Mesodermal cell (in vitro differentiated cells): ENCODE results near the gene RNPEPL1.

Source experiments
- H3K27ac ChIP-seq: 2 replicates; pipeline ENCODE4 v1.7.0; 2013; ENCODE audit warnings: mild to moderate bottlenecking, low read depth, low read length, moderate library complexity; ENCODE audit not compliant: severe bottlenecking
- H3K36me3 ChIP-seq: 2 replicates; pipeline ENCODE4 v1.7.1; 2013; ENCODE audit warnings: mild to moderate bottlenecking, low read length, moderate library complexity; ENCODE audit not compliant: control insufficient read depth, insufficient read depth
- H3K4me1 ChIP-seq: one replicate; pipeline ENCODE4 v1.7.1; 2013; ENCODE audit warnings: mild to moderate bottlenecking, low read length; ENCODE audit not compliant: insufficient read depth, control insufficient read depth, poor library complexity, severe bottlenecking
- H3K4me3 ChIP-seq: 2 replicates; pipeline ENCODE4 v1.7.0; 2013; ENCODE audit warnings: low read length, control low read depth, mild to moderate bottlenecking; ENCODE audit not compliant: insufficient read depth, poor library complexity, severe bottlenecking; ENCODE audit errors: extremely low read depth
- H3K9me3 ChIP-seq: 2 replicates; pipeline ENCODE4 v1.7.1; 2013; ENCODE audit warnings: mild to moderate bottlenecking, low read length, moderate library complexity; ENCODE audit not compliant: control insufficient read depth
- WGBS, 2 experiments: methylation state at CpG; one replicate each; pipeline ENCODE4 v1.1.5; 2013; ENCODE audit warnings: missing lambda C conversion rate in 2 of 2; ENCODE audit not compliant: insufficient coverage in 2 of 2; 5-methylcytosine and 5-hydroxymethylcytosine counted together

Gene RNPEPL1

GRCh38 chr2:240586919-240587800, 18.9 kb downstream of the RNPEPL1 start:
- H3K9me3 ChIP-seq, result no peaks in the 10 kb centered on the region
- H3K4me1 ChIP-seq, result peaks cover 37% of the 10 kb centered on the region
- H3K4me3 ChIP-seq, result peak overlapping the region; percentile 98
- 4 to 7% methylated on average over 41 to 59 of the region's 62 CpGs for WGBS, 2 experiments
- H3K27ac ChIP-seq, result no peak overlapping the region
- peaks cover 40% of the 10 kb centered on the region for H3K36me3 ChIP-seq

- peaks cover 35% of the 10 kb centered on the region for H3K4me1 ChIP-seq
- H3K4me3 ChIP-seq, result peak overlapping the region; percentile 98
- H3K36me3 ChIP-seq, result peaks cover 42% of the 10 kb centered on the region
- no peak overlapping the region for H3K27ac ChIP-seq
- H3K9me3 ChIP-seq, result no peaks in the 10 kb centered on the region
- 92 to 96% methylated on average over 7 to 9 of the region's 10 CpGs for WGBS, 2 experiments
Observed at GRCh38 chr2:240588006-240588655, 19.8 kb downstream of the RNPEPL1 start.

- Histone ChIP-seq H3K4me3 (no peak overlapping the region), H3K9me3 (no peaks in the 10 kb centered on the region), H3K4me1 (peaks cover 30% of the 10 kb centered on the region), H3K27ac (no peak overlapping the region), H3K36me3 (peaks cover 41% of the 10 kb centered on the region)
- WGBS, 2 experiments, result 94 to 95% methylated on average over 4 of the region's 4 CpGs
Observed at GRCh38 chr2:240588669-240589068, 20.4 kb downstream of the RNPEPL1 start.

GRCh38 chr2:240589375-240589774, 21.1 kb downstream of the RNPEPL1 start:
- 86 to 89% methylated on average over 12 to 14 of the region's 14 CpGs for WGBS, 2 experiments
- Histone ChIP-seq H3K9me3 (no peaks in the 10 kb centered on the region), H3K27ac (no peak overlapping the region), H3K36me3 (peaks cover 40% of the 10 kb centered on the region), H3K4me3 (no peak overlapping the region), H3K4me1 (peaks cover 29% of the 10 kb centered on the region)

- WGBS, 2 experiments, result 88 to 92% methylated on average over 13 to 16 of the region's 16 CpGs
- Histone ChIP-seq H3K36me3 (peaks cover 34% of the 10 kb centered on the region), H3K4me1 (peaks cover 22% of the 10 kb centered on the region), H3K9me3 (no peaks in the 10 kb centered on the region), H3K4me3 (no peak overlapping the region), H3K27ac (no peak overlapping the region)
Observed at GRCh38 chr2:240589850-240590525, 21.7 kb downstream of the RNPEPL1 start.

GRCh38 chr2:240590681-240591111, 22.4 kb downstream of the RNPEPL1 start:
- 93 to 98% methylated on average over 19 to 21 of the region's 21 CpGs for WGBS, 2 experiments
- Histone ChIP-seq H3K36me3 (peaks cover 31% of the 10 kb centered on the region), H3K9me3 (no peaks in the 10 kb centered on the region)

GRCh38 chr2:240591226-240591625, 22.9 kb downstream of the RNPEPL1 start:
- Histone ChIP-seq H3K36me3 (peaks cover 36% of the 10 kb centered on the region), H3K4me1 (peaks cover 16% of the 10 kb centered on the region), H3K4me3 (no peak overlapping the region), H3K27ac (no peak overlapping the region), H3K9me3 (no peaks in the 10 kb centered on the region)
- WGBS, 2 experiments, result 71 to 100% methylated on average over 1 to 2 of the region's 6 CpGs

More at GRCh38 chr2:240590681-240591111, 22.4 kb downstream of the RNPEPL1 start:
- Histone ChIP-seq H3K4me1 (peaks cover 16% of the 10 kb centered on the region), H3K27ac (peak overlapping the region; percentile 2), H3K4me3 (no peak overlapping the region)

- WGBS, 2 experiments, result 95 to 96% methylated on average over 13 of the region's 13 CpGs
- Histone ChIP-seq H3K27ac (no peak overlapping the region), H3K9me3 (no peaks in the 10 kb centered on the region), H3K4me3 (no peak overlapping the region), H3K4me1 (peaks cover 16% of the 10 kb centered on the region), H3K36me3 (peaks cover 39% of the 10 kb centered on the region)
Observed at GRCh38 chr2:240591784-240592183, 23.5 kb downstream of the RNPEPL1 start.

GRCh38 chr2:240593026-240593702, 24.9 kb downstream of the RNPEPL1 start:
- WGBS, 2 experiments, result 94 to 96% methylated on average over 10 to 20 of the region's 20 CpGs
- H3K36me3 ChIP-seq, result peaks cover 48% of the 10 kb centered on the region

More at GRCh38 chr2:240593026-240593702, 24.9 kb downstream of the RNPEPL1 start:
- Histone ChIP-seq H3K27ac (no peak overlapping the region), H3K4me1 (peaks cover 12% of the 10 kb centered on the region), H3K4me3 (no peak overlapping the region), H3K9me3 (no peaks in the 10 kb centered on the region)
